ENCODE measurements around the gene ETV7.

DNA sequence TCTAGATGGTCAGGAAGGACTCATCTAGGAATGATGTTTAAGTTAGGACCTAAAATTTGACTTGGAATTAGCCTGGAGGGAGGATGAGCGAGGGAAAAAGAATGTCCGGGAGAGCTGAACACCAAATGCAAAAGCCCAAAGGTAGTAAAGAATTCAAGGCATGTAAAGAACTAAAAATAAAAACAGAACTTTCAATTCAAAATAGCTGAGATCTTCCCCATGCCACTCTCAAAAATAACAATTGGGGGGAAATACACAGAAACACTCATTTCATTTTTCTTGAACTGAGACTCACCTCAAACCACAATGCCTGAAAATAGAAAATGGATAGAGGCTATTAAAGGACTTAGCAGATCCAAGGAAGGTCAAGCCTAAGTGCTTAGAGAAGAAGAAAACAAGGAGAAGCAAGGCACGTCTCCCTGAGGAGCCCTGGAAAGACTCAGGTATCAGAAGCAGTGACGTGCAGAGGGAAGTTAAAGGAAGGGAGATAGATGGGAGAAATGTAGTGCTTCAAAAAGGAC is 44.7 kb upstream of the ETV7 start:
- TF ChIP-seq POLR2A (IDR thresholded peaks at IDR 0.05; ENCODE audit: low read depth, low read length) (no peak), POLR2AphosphoS5 (IDR thresholded peaks at IDR 0.05; ENCODE audit: low read depth, low read length) (no peak)
